Astrocyte (in vitro differentiated cells and primary cell): Measurements from ENCODE around the gene FGFBP3.

Source experiments
- CTCF ChIP-seq: IDR thresholded peaks from 2 replicates; pipeline ENCODE4 v1.5.1; 2011; ENCODE audit warnings: low read depth, mild to moderate bottlenecking, inconsistent platforms, low read length, moderate library complexity; ENCODE audit not compliant: insufficient read depth
- EZH2 ChIP-seq: IDR thresholded peaks from 2 replicates; pipeline ENCODE4 v1.6.1; 2012; ENCODE audit warnings: mild to moderate bottlenecking, low read length, inconsistent platforms; ENCODE audit not compliant: insufficient read depth

- TF ChIP-seq CTCF (no peak), EZH2 (no peak)
These were observed 25.5 kb downstream of the FGFBP3 start for GRCh38 chr10:91883549-91884444.
